HEK293 (cell line): ENCODE data around the gene GFOD1.

ENCODE experiments used
- CTCF ChIP-seq: fragments of 450-650 bp; formaldehyde crosslinking; IDR thresholded peaks from 2 replicates; pipeline ENCODE4 v1.5.1; 2016; ENCODE audit warnings: missing biosample characterization, missing genetic modification characterization
- ELK4 ChIP-seq: IDR thresholded peaks from 2 replicates; pipeline ENCODE4 v1.6.1; 2011; ENCODE audit warnings: mild to moderate bottlenecking, low read depth, low read length, borderline replicate concordance
- MYNN ChIP-seq: fragments of 450-650 bp; formaldehyde crosslinking; IDR thresholded peaks from 2 replicates; pipeline ENCODE4 v1.5.1; 2016; ENCODE audit warnings: missing biosample characterization, missing genetic modification characterization, borderline replicate concordance
- REST ChIP-seq: fragments of 450-650 bp; formaldehyde crosslinking; IDR thresholded peaks from 2 replicates; pipeline ENCODE4 v1.5.1; 2016; ENCODE audit warnings: missing biosample characterization, missing genetic modification characterization
- TCF7L2 ChIP-seq: IDR thresholded peaks from 2 replicates; pipeline ENCODE4 v1.6.1; 2011; ENCODE audit warnings: low read depth, mild to moderate bottlenecking, inconsistent platforms, low read length, moderate library complexity, borderline replicate concordance
- ZFP41 ChIP-seq: fragments of 450-650 bp; formaldehyde crosslinking; IDR thresholded peaks from 2 replicates; pipeline ENCODE4 v1.5.1; 2016; ENCODE audit warnings: missing biosample characterization, missing genetic modification characterization, borderline replicate concordance
- ZNF155 ChIP-seq: fragments of 450-650 bp; formaldehyde crosslinking; IDR thresholded peaks from 2 replicates; pipeline ENCODE4 v1.5.1; 2016; ENCODE audit warnings: missing biosample characterization, missing genetic modification characterization
- ZNF24 ChIP-seq: fragments of 450-650 bp; formaldehyde crosslinking; IDR thresholded peaks from 2 replicates; pipeline ENCODE4 v1.5.1; 2016; ENCODE audit warnings: missing biosample characterization, missing genetic modification characterization
- ZNF311 ChIP-seq: fragments of 450-650 bp; formaldehyde crosslinking; IDR thresholded peaks from 2 replicates; pipeline ENCODE4 v1.5.1; 2017; ENCODE audit warnings: missing biosample characterization, missing genetic modification characterization, borderline replicate concordance
- ZNF664 ChIP-seq: fragments of 450-650 bp; formaldehyde crosslinking; IDR thresholded peaks from 2 replicates; pipeline ENCODE4 v1.5.1; 2016; ENCODE audit warnings: missing biosample characterization, missing genetic modification characterization
- ZXDB ChIP-seq: fragments of 450-650 bp; formaldehyde crosslinking; IDR thresholded peaks from 2 replicates; pipeline ENCODE4 v1.5.1; 2016; ENCODE audit warnings: missing biosample characterization, missing genetic modification characterization

DNA sequence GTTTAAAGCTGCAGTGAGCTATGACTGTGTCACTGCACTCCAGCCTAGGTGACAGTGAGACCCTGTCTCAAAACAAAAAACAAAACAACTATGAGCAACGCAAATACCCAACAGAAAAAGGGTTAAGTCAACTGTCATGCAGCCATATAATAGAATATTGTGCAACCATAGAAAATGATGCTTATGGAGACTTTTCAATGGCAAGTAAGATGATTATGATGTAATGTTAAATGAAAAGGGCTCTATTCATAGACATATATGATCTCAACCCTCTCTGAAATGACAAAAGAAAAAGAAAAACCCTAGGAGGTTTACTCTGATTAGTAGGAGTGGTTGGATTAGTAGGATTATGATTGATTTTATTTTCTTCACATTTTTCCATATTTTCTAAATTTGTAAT lies 117.8 kb downstream of the GFOD1 start:
- no peak for TF ChIP-seq CTCF
- no peak for TF ChIP-seq TCF7L2
- no peak for TF ChIP-seq ZNF311 (tag by site-specific recombination)
- no peak for TF ChIP-seq REST (tag by site-specific recombination)
- TF ChIP-seq ELK4, result no peak
- no peak for TF ChIP-seq ZNF24 (tag by site-specific recombination)
- no peak for TF ChIP-seq ZXDB (tag by site-specific recombination)
- TF ChIP-seq ZFP41, result no peak
- no peak for TF ChIP-seq ZNF664 (tag by site-specific recombination)
- no peak for TF ChIP-seq MYNN (tag by site-specific recombination)
- TF ChIP-seq ZNF155, result no peak
